Endothelial cell of umbilical vein (primary cell): Measurements from ENCODE around the gene TOR4A. TPM values are rescaled to one million over a fixed set of nuclear protein-coding genes. Genes with fewer than 3 reads are reported as not detected.

Experiments used
- BruUV-seq: library from RNA; stranded (reverse); fragments of 400-500 nt; replicated peaks from 2 replicates; lab custom pipeline; 2021; lab: Mats Ljungman, UMichigan
- CTCF ChIA-PET: fragments of 300-600, 350-600 bp; sonication (Branson Sonifier 250); formaldehyde crosslinking; loops from one replicate; lab custom pipeline; 2021; ENCODE audit warnings: antibody characterized with exemption, inconsistent platforms; lab: Charles Lee
- POLR2A ChIA-PET: fragments of 300-600, 350-600 bp; sonication (Branson Sonifier 250); formaldehyde crosslinking; loops from one replicate; lab custom pipeline; 2021; ENCODE audit warnings: antibody characterized with exemption, inconsistent platforms; lab: Charles Lee
- DNase-seq: peaks from one replicate; pipeline ENCODE4 v3.0.0-alpha.2; 2011; ENCODE audit warnings: low read depth, low spot score
- FAIRE-seq: peaks from 2 replicates; lab custom pipeline; 2011; peaks lifted over from hg19 to GRCh38; lab: Jason Lieb, UNC
- H2AFZ ChIP-seq: 2 replicates; pipeline ENCODE4 v1.6.0; 2012; ENCODE audit warnings: low read depth, low read length, control low read depth, inconsistent platforms
- H3K27ac ChIP-seq: 2 replicates; pipeline ENCODE4 v1.5.1; 2011; ENCODE audit warnings: low read depth, mild to moderate bottlenecking, control low read depth, low read length, moderate library complexity; ENCODE audit not compliant: insufficient read depth
- H3K27me3 ChIP-seq, 2 experiments: 2 replicates each; pipeline versions ENCODE4 v1.6.0 to v1.6.1; 2011; ENCODE audit warnings: low read length in 2 of 2, mixed read lengths in 1 of 2; ENCODE audit not compliant: control insufficient read depth in 2 of 2, insufficient read depth in 2 of 2
- H3K36me3 ChIP-seq, 2 experiments: 2 replicates in 1 of 2; 3 replicates in 1 of 2; pipeline ENCODE4 v1.5.1; 2011; ENCODE audit warnings: low read length in 2 of 2, mild to moderate bottlenecking in 1 of 2, moderate library complexity in 1 of 2; ENCODE audit not compliant: control insufficient read depth in 2 of 2, insufficient read depth in 2 of 2; ENCODE audit errors: extremely low read depth in 1 of 2
- H3K4me1 ChIP-seq: 3 replicates; pipeline ENCODE4 v1.5.1; 2011; ENCODE audit warnings: mild to moderate bottlenecking, low read length; ENCODE audit not compliant: control insufficient read depth, insufficient read depth; ENCODE audit errors: extremely low read depth
- H3K4me2 ChIP-seq: 2 replicates; pipeline ENCODE4 v1.6.1; 2011; ENCODE audit warnings: low read length, control low read depth, mixed read lengths; ENCODE audit not compliant: insufficient read depth
- H3K4me3 ChIP-seq, 3 experiments: fragments of 200-600 bp in 1 of 3; sonication (generic), shearing (Covaris generic) in 1 of 3; replicated peaks in 1 of 3; 2 replicates each; pipeline ENCODE4 v1.5.1; 2011 to 2016; ENCODE audit warnings: control low read depth in 3 of 3, low read length in 3 of 3, mild to moderate bottlenecking in 2 of 3, inconsistent platforms in 1 of 3, low read depth in 1 of 3, moderate library complexity in 1 of 3; ENCODE audit not compliant: insufficient read depth in 1 of 3
- H3K79me2 ChIP-seq: 2 replicates; pipeline ENCODE4 v1.6.0; 2012; ENCODE audit warnings: low read length, inconsistent platforms; ENCODE audit not compliant: control insufficient read depth, insufficient read depth
- H3K9ac ChIP-seq: replicated peaks from 2 replicates; pipeline ENCODE3; 2011; ENCODE audit warnings: low read length, control low read depth; ENCODE audit not compliant: insufficient read depth; ENCODE audit errors: extremely low read depth
- H3K9me1 ChIP-seq: replicated peaks from 3 replicates; pipeline ENCODE4 v1.6.0; 2011; ENCODE audit warnings: mild to moderate bottlenecking, low read length; ENCODE audit not compliant: control insufficient read depth, insufficient read depth; ENCODE audit errors: extremely low read depth
- H3K9me3 ChIP-seq: replicated peaks from 2 replicates; pipeline ENCODE4 v1.5.1; 2012; ENCODE audit warnings: low read length, inconsistent platforms; ENCODE audit not compliant: control insufficient read depth, insufficient read depth
- H4K20me1 ChIP-seq: replicated peaks from 2 replicates; pipeline ENCODE3; 2011; ENCODE audit warnings: mild to moderate bottlenecking, low read length; ENCODE audit not compliant: control insufficient read depth, insufficient read depth; ENCODE audit errors: extremely low read depth
- CTCF ChIP-seq, 2 donors: IDR thresholded peaks; 1 replicate in 1 of 2; 2 replicates in 1 of 2; pipeline ENCODE4 v1.5.1; 2011; ENCODE audit warnings: low read length in 2 of 2, mild to moderate bottlenecking in 2 of 2, moderate library complexity in 2 of 2, control low read depth in 1 of 2, inconsistent platforms in 1 of 2, low read depth in 1 of 2; ENCODE audit not compliant: insufficient read depth in 1 of 2; ENCODE audit errors: extremely low read depth in 1 of 2
- FOS ChIP-seq: IDR thresholded peaks from 2 replicates; pipeline ENCODE4 v1.6.1; 2011; ENCODE audit warnings: mild to moderate bottlenecking, low read length, moderate library complexity, borderline replicate concordance; ENCODE audit not compliant: insufficient read depth
- GATA2 ChIP-seq: IDR thresholded peaks from 2 replicates; pipeline ENCODE4 v1.7.0; 2011; ENCODE audit warnings: low read depth, mild to moderate bottlenecking, moderate library complexity, mixed read lengths, low read length; ENCODE audit not compliant: insufficient read length, insufficient read depth
- MYC ChIP-seq: IDR thresholded peaks from one replicate; pipeline ENCODE4 v1.6.1; 2011; ENCODE audit warnings: mild to moderate bottlenecking, low read depth, low read length
- POLR2A ChIP-seq: IDR thresholded peaks from 2 replicates; pipeline ENCODE4 v1.6.1; 2012; ENCODE audit warnings: low read depth, mild to moderate bottlenecking, control low read depth, low read length
- POLR2AphosphoS5 ChIP-seq: IDR thresholded peaks from 2 replicates; pipeline ENCODE4 v1.6.1; 2012; ENCODE audit warnings: low read depth, mild to moderate bottlenecking, control low read depth, low read length, moderate library complexity; ENCODE audit not compliant: insufficient read depth
- dilution Hi-C: fragments of 300-500 bp; cut with MboI; formaldehyde crosslinking; loops from one replicate; pipeline ENCODE4 v1.15.0; 2019; ENCODE audit warnings: low sequenced_read_pairs; ENCODE audit not compliant: extremely low pct_ligation_motif_present
- intact Hi-C: fragments of 100-400 bp; cut with micrococcal nuclease; formaldehyde crosslinking; loops from one replicate; pipeline ENCODE4 v1.10.0; 2022
- polyA plus RNA-seq, 4 experiments: library from polyadenylated mRNA; depleted of rRNA in 3 of 4; stranded (reverse) in 3 of 4; unstranded in 1 of 4; fragments of >200 nt; gene quantifications; 2 replicates each; pipeline versions ENCODE4 v1.2.1 to v1.2.3, GENCODE V29; 2011 to 2012; ENCODE audit warnings: missing spikeins in 1 of 4
- total RNA-seq: library from RNA; stranded (reverse); gene quantifications from 2 replicates; pipeline ENCODE4 v1.2.3, GENCODE V29; 2021

TOR4A gene
- total and polyA plus RNA-seq, 2 donors (not counting 3 experiments of a cell fraction or from before 2014, with no cell fraction given): 32.4 to 48.0 TPM

- Histone ChIP-seq H3K9me3 (no peaks in the 10 kb centered on the region), H3K4me1 (peaks cover 13% of the 10 kb centered on the region), H3K27me3 (no peaks in the 10 kb centered on the region), H3K36me3 (peaks cover 6 to 16% of the 10 kb centered on the region in 2 experiments), H3K9me1 (no peaks in the 10 kb centered on the region), H3K79me2 (peaks cover 24% of the 10 kb centered on the region), H3K9ac (no peak overlapping the region), H2AFZ (no peak overlapping the region), H3K4me2 (no peak overlapping the region), H3K27ac (no peak overlapping the region), H3K4me3 (no peak overlapping the region), H4K20me1 (no peaks in the 10 kb centered on the region)
- no TSS peak for BruUV-seq
- ChIA-PET CTCF (interaction anchor here (2.1 to 2.7 kb wide), 2 partner anchors 7 to 10 kb away, joined by 13 to 15 read pairs; partner anchors contain the start of gene NELFB), POLR2A (interaction anchor here (0.5 to 5.0 kb wide), 3 partner anchors 9 to 659 kb away, joined by 3 to 66 read pairs (median 4); partner anchors contain the start of genes NELFB and STPG3)
- DNase-seq (no peak), FAIRE-seq (no peak)
- dilution Hi-C loops (no loop called here), intact Hi-C loops (no loop called here)
- no peak for TF ChIP-seq MYC
- peak; percentile 49 for TF ChIP-seq POLR2A
Measured at GRCh38 chr9:137243626-137244485, 33.7 kb upstream of the TOR4A start.

GRCh38 chr9:137244486-137245449 lies 32.8 kb upstream of the TOR4A start:
- intact Hi-C loops (no loop called here), dilution Hi-C loops (no loop called here)
- Histone ChIP-seq H3K4me1 (peaks cover 13% of the 10 kb centered on the region), H4K20me1 (no peaks in the 10 kb centered on the region), H3K4me3 (no peak overlapping the region), H3K9me3 (no peaks in the 10 kb centered on the region), H3K27ac (no peak overlapping the region), H3K4me2 (no peak overlapping the region), H3K9ac (no peak overlapping the region), H3K27me3 (no peaks in the 10 kb centered on the region), H3K9me1 (no peaks in the 10 kb centered on the region), H2AFZ (no peak overlapping the region), H3K79me2 (peaks cover 21% of the 10 kb centered on the region), H3K36me3 (peaks cover 6 to 16% of the 10 kb centered on the region in 2 experiments)
- FAIRE-seq (no peak), DNase-seq (no peak)
- BruUV-seq: no TSS peak
- ChIA-PET POLR2A (interaction anchor here (0.7 to 5.0 kb wide), 4 partner anchors 8 to 660 kb away, joined by 3 to 66 read pairs (median 4); partner anchors contain the start of genes NELFB and STPG3), CTCF (interaction anchor here (0.6 to 2.7 kb wide), 4 partner anchors 8 to 16 kb away, joined by 3 to 15 read pairs (median 8); partner anchors contain the start of gene NELFB)
- TF ChIP-seq FOS: no peak
- no peak for TF ChIP-seq POLR2AphosphoS5
- peak in 1 of 2 donors; percentile 9 for TF ChIP-seq CTCF (IDR thresholded peaks at IDR 0.05; ENCODE audit: extremely low read depth in 1 of 2, insufficient read depth in 1 of 2, low read depth in 1 of 2, low read length in 2 of 2)
- TF ChIP-seq GATA2: no peak
